ENCODE results near the gene R3HDML.

GRCh38 chr20:44348168-44348659 lies 11.4 kb downstream of the R3HDML start:
- no peak for TF ChIP-seq CTCF (IDR thresholded peaks at IDR 0.05; ENCODE audit: low read depth, low read length)
- no peak for TF ChIP-seq POLR2A (IDR thresholded peaks at IDR 0.05; ENCODE audit: extremely low read depth, insufficient read length)
